WTC11 (cell line): Measurements from ENCODE around the gene INTU.

Experiments used
- CTCF ChIP-seq: fragments of 200-600 bp; IDR thresholded peaks from 2 replicates; pipeline ENCODE4 v1.8.0; 2022; ENCODE audit warnings: antibody characterized with exemption
- GRHL2 ChIP-seq: fragments of 250-450 bp; sonication (Bioruptor Pico); IDR thresholded peaks from 2 replicates; pipeline ENCODE4 v1.8.0; 2022; ENCODE audit warnings: mild to moderate bottlenecking, moderate library complexity; ENCODE audit not compliant: insufficient replicate concordance, severe bottlenecking
- NR2C2 ChIP-seq: sonication (generic); formaldehyde crosslinking; IDR thresholded peaks from 2 replicates; pipeline ENCODE4 v1.8.0; 2022; ENCODE audit warnings: mild to moderate bottlenecking, missing genetic modification reagents
- ZNF121 ChIP-seq: sonication (generic); formaldehyde crosslinking; IDR thresholded peaks from 2 replicates; pipeline ENCODE4 v1.8.0; 2023; ENCODE audit warnings: missing genetic modification reagents

GRCh38 chr4:127642169-127642568 lies 9.4 kb downstream of the INTU start:
- TF ChIP-seq NR2C2 (CRISPR knock-in tag) (no peak), CTCF (no peak), GRHL2 (CRISPR knock-in tag) (no peak), ZNF121 (CRISPR knock-in tag) (no peak)
